CD8-positive, alpha-beta memory T cell (primary cell): ENCODE results near the gene DHX8. TPM values are rescaled to one million over a fixed set of nuclear protein-coding genes. Genes with fewer than 3 reads are reported as not detected.

Experiments used
- CTCF ChIA-PET: fragments of 350-600 bp; sonication (Branson Sonifier 250); formaldehyde crosslinking; loops from one replicate; lab custom pipeline; 2021; ENCODE audit warnings: antibody characterized with exemption; lab: Charles Lee
- POLR2A ChIA-PET: fragments of 350-600 bp; sonication (Branson Sonifier 250); formaldehyde crosslinking; loops from one replicate; lab custom pipeline; 2021; ENCODE audit warnings: antibody characterized with exemption; lab: Charles Lee
- DNase-seq, 5 donors: peaks; one replicate each; pipeline versions ENCODE4 v3.0.0 to v3.0.0-alpha.2; 2020 to 2022; ENCODE audit warnings: mixed read lengths in 1 of 5
- H3K27ac ChIP-seq: one replicate; pipeline ENCODE4 v1.7.0; 2013; ENCODE audit warnings: low read depth, mild to moderate bottlenecking, low read length, moderate library complexity
- H3K27me3 ChIP-seq: 2 replicates; pipeline ENCODE4 v1.7.0; 2013; ENCODE audit warnings: low read length, mild to moderate bottlenecking; ENCODE audit not compliant: insufficient read depth, poor library complexity, severe bottlenecking
- H3K36me3 ChIP-seq: 2 replicates; pipeline ENCODE4 v1.7.0; 2013; ENCODE audit warnings: mild to moderate bottlenecking, low read length, moderate library complexity; ENCODE audit not compliant: insufficient read depth
- H3K4me1 ChIP-seq: 2 replicates; pipeline ENCODE4 v1.7.0; 2013; ENCODE audit warnings: mild to moderate bottlenecking, low read length, moderate library complexity; ENCODE audit not compliant: insufficient read depth
- H3K4me3 ChIP-seq: 2 replicates; pipeline ENCODE4 v1.7.0; 2013; ENCODE audit warnings: mild to moderate bottlenecking, low read length
- H3K9me3 ChIP-seq: 2 replicates; pipeline ENCODE4 v1.7.0; 2013; ENCODE audit warnings: mild to moderate bottlenecking, low read length
- H3K27ac Mint-ChIP-seq, 8 donors: one replicate each; pipeline ENCODE4 v1.8.0; 2020 to 2021; ENCODE audit warnings: mixed read lengths in 8 of 8, mild to moderate bottlenecking in 6 of 8, inconsistent platforms in 3 of 8, moderate library complexity in 3 of 8
- H3K27me3 Mint-ChIP-seq, 2 donors: one replicate each; pipeline ENCODE4 v1.8.0; 2020 to 2021; ENCODE audit warnings: mixed read lengths in 2 of 2, mild to moderate bottlenecking in 1 of 2, moderate library complexity in 1 of 2
- H3K36me3 Mint-ChIP-seq, 3 donors: one replicate each; pipeline ENCODE4 v1.8.0; 2020 to 2021; ENCODE audit warnings: mixed read lengths in 3 of 3, inconsistent platforms in 1 of 3, mild to moderate bottlenecking in 1 of 3
- H3K4me1 Mint-ChIP-seq, 3 donors: one replicate each; pipeline ENCODE4 v1.8.0; 2020 to 2021; ENCODE audit warnings: mixed read lengths in 3 of 3, inconsistent platforms in 1 of 3, mild to moderate bottlenecking in 1 of 3
- H3K4me3 Mint-ChIP-seq, 7 donors: one replicate each; pipeline ENCODE4 v1.8.0; 2020 to 2021; ENCODE audit warnings: mixed read lengths in 7 of 7, mild to moderate bottlenecking in 6 of 7, moderate library complexity in 4 of 7, inconsistent platforms in 2 of 7
- H3K9me3 Mint-ChIP-seq, 5 donors: one replicate each; pipeline ENCODE4 v1.8.0; 2020 to 2022; ENCODE audit warnings: mixed read lengths in 5 of 5, mild to moderate bottlenecking in 3 of 5, moderate library complexity in 2 of 5, inconsistent platforms in 1 of 5
- polyA plus RNA-seq: library from polyadenylated mRNA; unstranded; fragments of 300-500 nt; fragmentation: Illumina TruSeq; gene quantifications from one replicate; pipeline ENCODE4 v1.2.3, GENCODE V29; 2021
- total RNA-seq, 2 experiments: library from RNA; stranded (reverse); gene quantifications; one replicate each; pipeline ENCODE4 v1.2.3, GENCODE V29; 2021

DHX8 gene
- total RNA-seq = 10 to 100 TPM; 64.8 to 70.8 TPM
- 41.6 TPM for polyA plus RNA-seq

DNA sequence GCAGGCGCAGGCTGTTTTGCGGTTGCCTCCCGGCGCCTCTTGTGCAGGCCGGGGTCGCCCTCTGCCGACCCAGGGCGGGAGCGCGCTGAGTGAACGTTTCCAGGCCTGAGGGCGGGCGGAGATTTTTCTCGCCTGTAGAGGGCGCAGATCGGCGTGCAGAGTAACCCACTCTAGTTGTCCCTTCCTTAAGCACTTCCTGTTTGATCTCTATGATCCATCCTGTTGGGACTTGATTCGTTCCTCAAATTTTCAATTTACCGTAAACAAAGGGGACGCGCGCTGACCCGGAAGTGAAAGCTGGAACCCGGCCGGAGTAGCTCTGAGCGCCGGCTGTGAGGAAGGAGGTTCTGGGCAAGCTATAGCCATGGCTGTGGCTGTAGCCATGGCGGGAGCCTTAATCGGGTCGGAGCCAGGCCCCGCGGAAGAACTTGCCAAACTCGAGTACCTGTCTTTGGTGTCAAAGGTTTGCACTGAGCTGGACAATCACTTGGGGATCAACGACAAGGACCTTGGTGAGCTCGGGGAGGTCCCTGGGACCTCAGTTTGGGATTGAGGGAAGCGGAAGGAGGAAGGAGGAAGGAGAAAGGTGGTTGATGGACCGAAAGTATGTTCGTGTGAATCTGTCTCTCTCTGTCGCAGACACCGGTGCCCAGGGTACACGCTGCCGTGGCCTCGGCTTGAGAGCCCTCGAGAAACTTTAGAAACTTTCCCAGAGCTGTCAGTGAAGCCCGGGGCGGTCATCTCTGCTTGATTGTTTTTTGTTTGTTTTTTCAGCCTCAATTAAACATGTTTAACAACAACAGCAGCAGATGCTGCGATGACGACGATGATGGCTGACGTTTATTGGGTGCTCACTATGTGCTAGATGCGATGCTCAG, at the start of gene DHX8:
TSS of gene DHX8 (plus strand) at position 302 of the 878 bp plus-strand sequence. CDS start at position 365, 63 bp downstream.
- POLR2A ChIA-PET = interaction anchor here (0.6 to 2.9 kb wide), 14 partner anchors 63 to 1414 kb away, joined by 3 to 39 read pairs (median 5); partner anchors contain the start of genes ARL4D, ETV4, NBR1 and TMEM106A
- peak within 1 kb of the TSS; percentile 88 for H3K27ac ChIP-seq
- CTCF ChIA-PET = interaction anchor here (0.6 to 6.7 kb wide), 41 partner anchors 9 to 659 kb away, joined by 3 to 130 read pairs (median 4); partner anchors contain the start of genes ARL4D, BECN1, IFI35 and PSME3
- peaks cover 0 to 13% (median 0%) of the 10 kb centered on the region in 3 donors for H3K36me3 Mint-ChIP-seq
- H3K4me3 ChIP-seq = peak within 1 kb of the TSS; percentile 96
- H3K36me3 ChIP-seq = no peaks in the 10 kb centered on the region
- H3K27me3 ChIP-seq = no peaks in the 10 kb centered on the region
- peaks cover 30 to 48% (median 41%) of the 10 kb centered on the region in 3 donors for H3K4me1 Mint-ChIP-seq
- H3K4me3 Mint-ChIP-seq = peak within 1 kb of the TSS; percentile 98 to 100 (median 100)
- peaks cover 29% of the 10 kb centered on the region for H3K4me1 ChIP-seq
- peak within 1 kb of the TSS; percentile 85 to 99 (median 98) for H3K27ac Mint-ChIP-seq
- DNase-seq = peak; percentile 98 to 99 (median 98)
- no peaks in the 10 kb centered on the region for H3K9me3 Mint-ChIP-seq
- H3K9me3 ChIP-seq = no peaks in the 10 kb centered on the region
- H3K27me3 Mint-ChIP-seq = peaks cover 0 to 1% of the 10 kb centered on the region in 2 donors

DNA sequence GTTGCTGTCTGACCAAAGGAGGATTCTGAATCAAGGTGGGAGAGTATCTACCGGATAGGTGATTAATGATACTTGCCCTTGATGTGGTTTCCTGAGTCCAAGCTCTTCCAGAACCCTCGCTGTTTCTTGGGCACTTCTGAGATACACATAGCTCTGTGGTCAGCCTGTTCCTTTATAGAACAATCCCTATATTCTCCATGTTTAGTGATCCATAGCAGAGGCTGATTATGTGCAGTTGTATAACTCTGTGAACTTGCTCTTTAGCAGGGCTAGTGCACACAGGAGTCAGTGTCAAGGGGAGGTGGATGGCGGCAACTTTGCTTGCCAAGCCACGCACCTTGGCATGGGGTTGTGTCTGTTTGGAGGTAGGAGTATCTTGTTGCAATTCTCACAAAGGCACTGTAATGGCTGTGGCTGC, 48.9 kb upstream of the DHX8 start:
- no peak for DNase-seq
- H3K36me3 Mint-ChIP-seq = no peaks in the 10 kb centered on the region
- no peaks in the 10 kb centered on the region for H3K4me1 ChIP-seq
- POLR2A ChIA-PET = no interaction called here
- no peak overlapping the region for H3K27ac Mint-ChIP-seq
- no peak overlapping the region for H3K4me3 ChIP-seq
- H3K4me1 Mint-ChIP-seq = no peaks in the 10 kb centered on the region
- H3K9me3 ChIP-seq = no peaks in the 10 kb centered on the region
- peaks cover 23 to 45% of the 10 kb centered on the region in 2 donors for H3K27me3 Mint-ChIP-seq
- H3K9me3 Mint-ChIP-seq = no peaks in the 10 kb centered on the region
- no peaks in the 10 kb centered on the region for H3K36me3 ChIP-seq
- H3K4me3 Mint-ChIP-seq = no peak overlapping the region
- no peaks in the 10 kb centered on the region for H3K27me3 ChIP-seq
- no peak overlapping the region for H3K27ac ChIP-seq
- CTCF ChIA-PET = no interaction called here

DNA sequence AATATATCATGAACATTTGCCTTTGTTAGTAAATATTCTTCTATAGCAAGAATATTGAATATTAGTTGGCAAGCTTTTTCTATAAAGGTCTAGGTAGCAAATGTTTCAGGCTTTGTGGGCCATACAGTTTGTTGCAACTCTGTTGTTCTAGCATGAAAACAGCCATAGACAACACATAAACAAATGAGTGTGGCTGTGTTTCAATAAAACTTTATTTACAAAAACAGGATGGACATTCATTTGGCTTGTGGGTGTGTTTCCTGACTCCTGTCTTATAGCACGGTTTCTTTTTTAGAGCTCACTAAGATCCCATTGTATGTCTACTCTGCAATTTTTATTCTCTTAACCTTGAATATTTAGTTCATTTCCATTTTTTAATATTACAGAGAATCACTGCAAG, 46.0 kb upstream of the DHX8 start:
- H3K36me3 Mint-ChIP-seq = no peaks in the 10 kb centered on the region
- no peak overlapping the region for H3K27ac Mint-ChIP-seq
- Histone ChIP-seq H3K27ac (no peak overlapping the region), H3K9me3 (no peaks in the 10 kb centered on the region), H3K4me1 (no peaks in the 10 kb centered on the region), H3K27me3 (no peaks in the 10 kb centered on the region), H3K4me3 (no peak overlapping the region), H3K36me3 (no peaks in the 10 kb centered on the region)
- DNase-seq = no peak
- CTCF ChIA-PET = no interaction called here
- no peaks in the 10 kb centered on the region for H3K9me3 Mint-ChIP-seq
- POLR2A ChIA-PET = no interaction called here
- no peak overlapping the region for H3K4me3 Mint-ChIP-seq
- no peaks in the 10 kb centered on the region for H3K4me1 Mint-ChIP-seq
- H3K27me3 Mint-ChIP-seq = peaks cover 23 to 38% of the 10 kb centered on the region in 2 donors

DNA sequence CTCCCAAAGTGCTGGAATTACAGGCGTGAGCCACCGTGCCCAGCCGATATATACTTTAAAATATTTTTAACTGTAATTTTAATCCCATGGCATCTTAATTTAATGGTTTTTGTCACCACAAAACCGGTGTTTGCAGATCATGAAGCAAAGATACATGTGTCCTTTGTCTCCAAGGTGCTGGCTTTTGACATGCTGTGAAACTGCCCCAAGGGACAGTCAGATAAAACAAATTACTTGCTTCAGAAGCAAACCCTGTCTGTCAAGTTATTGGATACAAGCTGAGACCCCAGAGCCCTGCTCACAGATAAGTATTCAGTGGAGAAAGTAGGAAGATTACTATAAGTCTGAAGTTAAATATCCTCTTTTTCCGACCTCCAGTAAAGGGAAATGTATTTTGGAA, 45.1 kb upstream of the DHX8 start:
- Mint-ChIP-seq H3K4me1 (no peaks in the 10 kb centered on the region), H3K9me3 (no peaks in the 10 kb centered on the region), H3K27ac (no peak overlapping the region), H3K27me3 (peaks cover 18 to 33% of the 10 kb centered on the region in 2 donors), H3K36me3 (no peaks in the 10 kb centered on the region), H3K4me3 (no peak overlapping the region)
- H3K36me3 ChIP-seq = no peaks in the 10 kb centered on the region
- H3K4me3 ChIP-seq = no peak overlapping the region
- H3K27me3 ChIP-seq = no peaks in the 10 kb centered on the region
- H3K4me1 ChIP-seq = no peaks in the 10 kb centered on the region
- ChIA-PET CTCF (no interaction called here), POLR2A (no interaction called here)
- DNase-seq = no peak
- no peaks in the 10 kb centered on the region for H3K9me3 ChIP-seq
- H3K27ac ChIP-seq = no peak overlapping the region

DNA sequence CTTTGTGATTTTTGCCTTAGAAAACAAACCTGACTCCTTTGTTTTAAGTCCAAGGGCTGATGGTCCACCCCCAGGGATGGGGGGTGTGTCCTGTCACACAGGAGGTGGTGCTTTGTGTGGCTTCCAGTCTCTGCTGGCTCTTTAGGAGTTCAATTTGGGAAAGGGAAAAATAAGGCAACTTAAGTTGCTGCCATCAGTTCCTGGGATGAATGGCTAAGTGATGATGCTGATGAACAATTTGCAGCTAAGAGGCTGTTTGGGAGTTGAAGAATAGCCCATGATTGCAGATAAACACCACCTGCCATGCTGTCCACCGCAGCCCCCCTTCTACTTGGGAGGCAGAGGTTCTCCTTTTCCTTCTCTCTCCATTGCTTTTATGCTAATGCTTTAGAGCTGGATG, 44.7 kb upstream of the DHX8 start:
- POLR2A ChIA-PET = no interaction called here
- CTCF ChIA-PET = no interaction called here

GRCh38 chr17:43442711-43443110, 41.1 kb upstream of the DHX8 start:
- CTCF ChIA-PET = no interaction called here
- POLR2A ChIA-PET = no interaction called here
- H3K27me3 ChIP-seq = no peaks in the 10 kb centered on the region

More for the DNA sequence above, 44.7 kb upstream of the DHX8 start:
- H3K36me3 ChIP-seq = no peaks in the 10 kb centered on the region
- no peaks in the 10 kb centered on the region for H3K4me1 ChIP-seq
- no peak for DNase-seq
- no peak overlapping the region for H3K4me3 ChIP-seq
- Mint-ChIP-seq H3K27ac (no peak overlapping the region), H3K27me3 (peaks cover 16 to 34% of the 10 kb centered on the region in 2 donors), H3K4me3 (no peak overlapping the region), H3K36me3 (no peaks in the 10 kb centered on the region), H3K9me3 (no peaks in the 10 kb centered on the region), H3K4me1 (no peaks in the 10 kb centered on the region)
- H3K27ac ChIP-seq = no peak overlapping the region
- no peaks in the 10 kb centered on the region for H3K27me3 ChIP-seq
- H3K9me3 ChIP-seq = no peaks in the 10 kb centered on the region

GRCh38 chr17:43443381-43443780, 40.4 kb upstream of the DHX8 start:
- Histone ChIP-seq H3K36me3 (no peaks in the 10 kb centered on the region), H3K4me3 (no peak overlapping the region), H3K4me1 (no peaks in the 10 kb centered on the region), H3K27me3 (no peaks in the 10 kb centered on the region), H3K9me3 (no peaks in the 10 kb centered on the region), H3K27ac (no peak overlapping the region)
- Mint-ChIP-seq H3K9me3 (no peaks in the 10 kb centered on the region), H3K27me3 (peaks cover 6 to 28% of the 10 kb centered on the region in 2 donors), H3K36me3 (no peaks in the 10 kb centered on the region), H3K4me1 (no peaks in the 10 kb centered on the region), H3K27ac (no peak overlapping the region), H3K4me3 (no peak overlapping the region)
- POLR2A ChIA-PET = no interaction called here
- CTCF ChIA-PET = interaction anchor here (0.6 kb wide), 1 partner anchor 548 kb away, joined by 4 read pairs; no protein-coding TSS in a partner anchor
- no peak for DNase-seq

More at GRCh38 chr17:43442711-43443110, 41.1 kb upstream of the DHX8 start:
- Histone ChIP-seq H3K4me3 (no peak overlapping the region), H3K27ac (no peak overlapping the region), H3K4me1 (no peaks in the 10 kb centered on the region), H3K36me3 (no peaks in the 10 kb centered on the region), H3K9me3 (no peaks in the 10 kb centered on the region)
- Mint-ChIP-seq H3K36me3 (no peaks in the 10 kb centered on the region), H3K9me3 (no peaks in the 10 kb centered on the region), H3K4me1 (no peaks in the 10 kb centered on the region), H3K27ac (no peak overlapping the region), H3K27me3 (peaks cover 6 to 28% of the 10 kb centered on the region in 2 donors), H3K4me3 (no peak overlapping the region)
- DNase-seq = no peak
